WTC11 (cell line): ENCODE measurements around the gene RFX8. TPM values are rescaled to one million over a fixed set of nuclear protein-coding genes. Genes with fewer than 3 reads are reported as not detected.
A peak's percentile ranks its signal among the peaks of the same experiment; 100 is the strongest.

Source experiments
- ATAC-seq: fragments of 200-7000 bp; cut with Tn5 transposase; 2 replicates; pipeline ENCODE4 v1.10.0; 2021; ENCODE audit warnings: mild to moderate bottlenecking, moderate library complexity
- CTCF ChIA-PET: fragments of 300-600 bp; sonication (Branson Sonifier 250); formaldehyde crosslinking; loops from one replicate; lab custom pipeline; 2021; ENCODE audit warnings: antibody characterized with exemption; lab: Charles Lee
- POLR2A ChIA-PET: fragments of 350-600 bp; sonication (Branson Sonifier 250); formaldehyde crosslinking; loops from one replicate; lab custom pipeline; 2021; ENCODE audit warnings: antibody characterized with exemption; lab: Charles Lee
- DNase-seq: peaks from one replicate; pipeline ENCODE4 v3.0.0; 2021; ENCODE audit warnings: low spot score
- H3K27ac Mint-ChIP-seq: 2 replicates; pipeline ENCODE4 v1.8.0; 2021; ENCODE audit warnings: mixed read lengths
- H3K27me3 Mint-ChIP-seq: 2 replicates; pipeline ENCODE4 v1.8.0; 2021; ENCODE audit warnings: low read depth, mild to moderate bottlenecking, moderate library complexity, mixed read lengths
- H3K36me3 Mint-ChIP-seq: 2 replicates; pipeline ENCODE4 v1.8.0; 2021; ENCODE audit warnings: mixed read lengths
- H3K4me1 Mint-ChIP-seq: 2 replicates; pipeline ENCODE4 v1.8.0; 2022; ENCODE audit warnings: mixed read lengths
- H3K4me3 Mint-ChIP-seq: 2 replicates; pipeline ENCODE4 v1.8.0; 2021; ENCODE audit warnings: mild to moderate bottlenecking, moderate library complexity, mixed read lengths
- H3K9me3 Mint-ChIP-seq: 2 replicates; pipeline ENCODE4 v1.8.0; 2021; ENCODE audit warnings: mixed read lengths
- ATF1 ChIP-seq: sonication (generic); formaldehyde crosslinking; IDR thresholded peaks from 2 replicates; pipeline ENCODE4 v1.8.1; 2023; ENCODE audit warnings: mild to moderate bottlenecking, moderate library complexity, missing genetic modification reagents
- CREB1 ChIP-seq: sonication (generic); formaldehyde crosslinking; IDR thresholded peaks from 2 replicates; pipeline ENCODE4 v1.8.0; 2023; ENCODE audit warnings: mild to moderate bottlenecking, missing genetic modification reagents
- E2F5 ChIP-seq: sonication (generic); formaldehyde crosslinking; IDR thresholded peaks from 2 replicates; pipeline ENCODE4 v1.8.1; 2022; ENCODE audit warnings: mild to moderate bottlenecking, moderate library complexity, missing genetic modification reagents
- FOXJ3 ChIP-seq: sonication (generic); formaldehyde crosslinking; IDR thresholded peaks from 2 replicates; pipeline ENCODE4 v1.9.0; 2021; ENCODE audit warnings: missing genetic modification reagents, mild to moderate bottlenecking, borderline replicate concordance
- FOXP4 ChIP-seq: sonication (generic); formaldehyde crosslinking; IDR thresholded peaks from 2 replicates; pipeline ENCODE4 v1.8.0; 2022; ENCODE audit warnings: mild to moderate bottlenecking, missing genetic modification reagents
- NFE2L1 ChIP-seq: sonication (generic); formaldehyde crosslinking; IDR thresholded peaks from 2 replicates; pipeline ENCODE4 v1.8.1; 2023; ENCODE audit warnings: missing genetic modification reagents
- SMAD4 ChIP-seq: sonication (generic); formaldehyde crosslinking; IDR thresholded peaks from 2 replicates; pipeline ENCODE4 v1.8.0; 2022; ENCODE audit warnings: mild to moderate bottlenecking, missing genetic modification reagents
- TP53 ChIP-seq: sonication (generic); formaldehyde crosslinking; IDR thresholded peaks from 2 replicates; pipeline ENCODE4 v1.8.1; 2023; ENCODE audit warnings: mild to moderate bottlenecking, missing genetic modification reagents
- ZNF317 ChIP-seq: sonication (generic); formaldehyde crosslinking; IDR thresholded peaks from 2 replicates; pipeline ENCODE4 v1.8.1; 2023; ENCODE audit warnings: low read depth, mild to moderate bottlenecking, moderate library complexity, missing genetic modification reagents, borderline replicate concordance
- ZNF423 ChIP-seq: fragments of 250-450 bp; sonication (Bioruptor Pico); IDR thresholded peaks from 2 replicates; pipeline ENCODE4 v2.1.2; 2022; ENCODE audit warnings: mild to moderate bottlenecking, moderate library complexity
- ZNF671 ChIP-seq: fragments of 250-450 bp; sonication (Bioruptor Pico); IDR thresholded peaks from 2 replicates; pipeline ENCODE4 v1.8.0; 2021; ENCODE audit warnings: mild to moderate bottlenecking
- total RNA-seq: library from RNA; stranded (reverse); gene quantifications from 3 replicates; pipeline ENCODE4 v1.2.3, GENCODE V29; 2021
- TF ChIP-seq, protein P1 (sequence below): sonication (generic); formaldehyde crosslinking; IDR thresholded peaks from 2 replicates; pipeline ENCODE4 v1.8.1; 2023; ENCODE audit warnings: mild to moderate bottlenecking, missing genetic modification reagents
- TF ChIP-seq, protein P2 (sequence below): sonication (generic); formaldehyde crosslinking; IDR thresholded peaks from 2 replicates; pipeline ENCODE4 v1.8.0; 2023; ENCODE audit warnings: missing genetic modification reagents, mild to moderate bottlenecking, borderline replicate concordance
- TF ChIP-seq, protein P3 (sequence below): sonication (generic); formaldehyde crosslinking; IDR thresholded peaks from 2 replicates; pipeline ENCODE4 v1.8.0; 2022; ENCODE audit warnings: mild to moderate bottlenecking, missing genetic modification reagents
- TF ChIP-seq, protein P4 (sequence below): fragments of 200-600 bp; IDR thresholded peaks from 2 replicates; pipeline ENCODE4 v1.8.0; 2022; ENCODE audit warnings: antibody characterized with exemption

RFX8 gene
- total RNA-seq, 1 experiment from 2014 or later = 0.28 TPM

- no peak for TF ChIP-seq SMAD4 (CRISPR knock-in tag)
- no peak for TF ChIP-seq ATF1 (CRISPR knock-in tag)
- no peak for TF ChIP-seq CREB1
- TF ChIP-seq NFE2L1 (CRISPR knock-in tag) = no peak
- TF ChIP-seq, protein P1, sequence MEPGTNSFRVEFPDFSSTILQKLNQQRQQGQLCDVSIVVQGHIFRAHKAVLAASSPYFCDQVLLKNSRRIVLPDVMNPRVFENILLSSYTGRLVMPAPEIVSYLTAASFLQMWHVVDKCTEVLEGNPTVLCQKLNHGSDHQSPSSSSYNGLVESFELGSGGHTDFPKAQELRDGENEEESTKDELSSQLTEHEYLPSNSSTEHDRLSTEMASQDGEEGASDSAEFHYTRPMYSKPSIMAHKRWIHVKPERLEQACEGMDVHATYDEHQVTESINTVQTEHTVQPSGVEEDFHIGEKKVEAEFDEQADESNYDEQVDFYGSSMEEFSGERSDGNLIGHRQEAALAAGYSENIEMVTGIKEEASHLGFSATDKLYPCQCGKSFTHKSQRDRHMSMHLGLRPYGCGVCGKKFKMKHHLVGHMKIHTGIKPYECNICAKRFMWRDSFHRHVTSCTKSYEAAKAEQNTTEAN (CRISPR knock-in tag) = no peak
- no peak for TF ChIP-seq FOXP4 (CRISPR knock-in tag)
These were observed 123.7 kb downstream of the RFX8 start (continued) for GRCh38 chr2:101351207-101351606.

DNA sequence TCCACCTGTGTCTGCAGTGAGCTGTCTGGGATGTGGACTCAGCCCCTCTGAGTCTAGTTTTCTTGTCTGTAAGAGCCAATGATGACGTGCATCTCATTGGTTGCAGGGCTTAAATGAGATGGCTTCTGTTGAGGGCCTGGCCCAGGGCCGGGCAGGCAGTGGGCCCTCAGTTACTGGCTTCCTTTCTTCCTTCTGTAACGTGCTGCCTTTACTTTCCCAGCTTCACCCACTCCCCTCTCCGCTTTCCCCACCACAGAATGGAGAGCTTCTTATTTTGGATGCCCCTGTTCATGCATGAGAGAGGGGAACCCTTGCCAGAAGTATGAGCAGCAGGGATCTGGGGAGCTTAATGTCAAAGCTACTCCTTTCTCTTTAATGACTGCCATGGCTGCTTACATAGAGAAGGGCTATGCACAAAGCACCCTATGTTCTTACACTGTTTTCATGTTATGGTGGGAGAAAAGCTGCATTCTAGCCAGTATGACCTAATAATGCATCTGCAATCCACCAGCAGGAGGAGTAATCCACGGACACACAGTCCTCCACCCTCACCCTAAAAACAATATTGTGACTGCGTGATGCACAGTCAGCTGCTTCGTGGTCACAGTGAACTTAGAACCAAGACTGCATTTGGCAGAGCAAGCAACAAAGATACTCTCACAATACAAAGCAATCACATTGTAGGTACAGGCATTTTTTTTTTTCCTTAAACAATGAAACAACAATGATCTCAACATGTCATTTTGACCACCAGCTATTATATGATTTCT lies 124.8 kb downstream of the RFX8 start:
- no peaks in the 10 kb centered on the region for H3K9me3 Mint-ChIP-seq
- POLR2A ChIA-PET = no interaction called here
- no peak for ATAC-seq
- TF ChIP-seq ZNF317 (CRISPR knock-in tag) (no peak), ZNF423 (CRISPR knock-in tag) (no peak), TP53 (CRISPR knock-in tag) (no peak), ZNF671 (no peak), FOXJ3 (no peak), E2F5 (CRISPR knock-in tag) (no peak)
- TF ChIP-seq, protein P2, sequence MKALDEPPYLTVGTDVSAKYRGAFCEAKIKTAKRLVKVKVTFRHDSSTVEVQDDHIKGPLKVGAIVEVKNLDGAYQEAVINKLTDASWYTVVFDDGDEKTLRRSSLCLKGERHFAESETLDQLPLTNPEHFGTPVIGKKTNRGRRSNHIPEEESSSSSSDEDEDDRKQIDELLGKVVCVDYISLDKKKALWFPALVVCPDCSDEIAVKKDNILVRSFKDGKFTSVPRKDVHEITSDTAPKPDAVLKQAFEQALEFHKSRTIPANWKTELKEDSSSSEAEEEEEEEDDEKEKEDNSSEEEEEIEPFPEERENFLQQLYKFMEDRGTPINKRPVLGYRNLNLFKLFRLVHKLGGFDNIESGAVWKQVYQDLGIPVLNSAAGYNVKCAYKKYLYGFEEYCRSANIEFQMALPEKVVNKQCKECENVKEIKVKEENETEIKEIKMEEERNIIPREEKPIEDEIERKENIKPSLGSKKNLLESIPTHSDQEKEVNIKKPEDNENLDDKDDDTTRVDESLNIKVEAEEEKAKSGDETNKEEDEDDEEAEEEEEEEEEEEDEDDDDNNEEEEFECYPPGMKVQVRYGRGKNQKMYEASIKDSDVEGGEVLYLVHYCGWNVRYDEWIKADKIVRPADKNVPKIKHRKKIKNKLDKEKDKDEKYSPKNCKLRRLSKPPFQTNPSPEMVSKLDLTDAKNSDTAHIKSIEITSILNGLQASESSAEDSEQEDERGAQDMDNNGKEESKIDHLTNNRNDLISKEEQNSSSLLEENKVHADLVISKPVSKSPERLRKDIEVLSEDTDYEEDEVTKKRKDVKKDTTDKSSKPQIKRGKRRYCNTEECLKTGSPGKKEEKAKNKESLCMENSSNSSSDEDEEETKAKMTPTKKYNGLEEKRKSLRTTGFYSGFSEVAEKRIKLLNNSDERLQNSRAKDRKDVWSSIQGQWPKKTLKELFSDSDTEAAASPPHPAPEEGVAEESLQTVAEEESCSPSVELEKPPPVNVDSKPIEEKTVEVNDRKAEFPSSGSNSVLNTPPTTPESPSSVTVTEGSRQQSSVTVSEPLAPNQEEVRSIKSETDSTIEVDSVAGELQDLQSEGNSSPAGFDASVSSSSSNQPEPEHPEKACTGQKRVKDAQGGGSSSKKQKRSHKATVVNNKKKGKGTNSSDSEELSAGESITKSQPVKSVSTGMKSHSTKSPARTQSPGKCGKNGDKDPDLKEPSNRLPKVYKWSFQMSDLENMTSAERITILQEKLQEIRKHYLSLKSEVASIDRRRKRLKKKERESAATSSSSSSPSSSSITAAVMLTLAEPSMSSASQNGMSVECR (CRISPR knock-in tag) = no peak
- TF ChIP-seq, protein P3, sequence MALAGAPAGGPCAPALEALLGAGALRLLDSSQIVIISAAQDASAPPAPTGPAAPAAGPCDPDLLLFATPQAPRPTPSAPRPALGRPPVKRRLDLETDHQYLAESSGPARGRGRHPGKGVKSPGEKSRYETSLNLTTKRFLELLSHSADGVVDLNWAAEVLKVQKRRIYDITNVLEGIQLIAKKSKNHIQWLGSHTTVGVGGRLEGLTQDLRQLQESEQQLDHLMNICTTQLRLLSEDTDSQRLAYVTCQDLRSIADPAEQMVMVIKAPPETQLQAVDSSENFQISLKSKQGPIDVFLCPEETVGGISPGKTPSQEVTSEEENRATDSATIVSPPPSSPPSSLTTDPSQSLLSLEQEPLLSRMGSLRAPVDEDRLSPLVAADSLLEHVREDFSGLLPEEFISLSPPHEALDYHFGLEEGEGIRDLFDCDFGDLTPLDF (CRISPR knock-in tag) = no peak
- TF ChIP-seq, protein P4, sequence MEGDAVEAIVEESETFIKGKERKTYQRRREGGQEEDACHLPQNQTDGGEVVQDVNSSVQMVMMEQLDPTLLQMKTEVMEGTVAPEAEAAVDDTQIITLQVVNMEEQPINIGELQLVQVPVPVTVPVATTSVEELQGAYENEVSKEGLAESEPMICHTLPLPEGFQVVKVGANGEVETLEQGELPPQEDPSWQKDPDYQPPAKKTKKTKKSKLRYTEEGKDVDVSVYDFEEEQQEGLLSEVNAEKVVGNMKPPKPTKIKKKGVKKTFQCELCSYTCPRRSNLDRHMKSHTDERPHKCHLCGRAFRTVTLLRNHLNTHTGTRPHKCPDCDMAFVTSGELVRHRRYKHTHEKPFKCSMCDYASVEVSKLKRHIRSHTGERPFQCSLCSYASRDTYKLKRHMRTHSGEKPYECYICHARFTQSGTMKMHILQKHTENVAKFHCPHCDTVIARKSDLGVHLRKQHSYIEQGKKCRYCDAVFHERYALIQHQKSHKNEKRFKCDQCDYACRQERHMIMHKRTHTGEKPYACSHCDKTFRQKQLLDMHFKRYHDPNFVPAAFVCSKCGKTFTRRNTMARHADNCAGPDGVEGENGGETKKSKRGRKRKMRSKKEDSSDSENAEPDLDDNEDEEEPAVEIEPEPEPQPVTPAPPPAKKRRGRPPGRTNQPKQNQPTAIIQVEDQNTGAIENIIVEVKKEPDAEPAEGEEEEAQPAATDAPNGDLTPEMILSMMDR = no peak
- TF ChIP-seq, all 79 proteins: peak for 0
- no peaks in the 10 kb centered on the region; the same call in 1 of the 2 replicates for H3K27me3 Mint-ChIP-seq
- H3K36me3 Mint-ChIP-seq = no peaks in the 10 kb centered on the region
- peaks cover 8% of the 10 kb centered on the region for H3K4me1 Mint-ChIP-seq
- CTCF ChIA-PET = interaction anchor here (0.8 to 2.8 kb wide), 10 partner anchors 8 to 69 kb away, joined by 3 to 16 read pairs (median 4); partner anchors contain the start of genes CREG2 and RNF149
- H3K4me3 Mint-ChIP-seq = no peak overlapping the region
- peak overlapping the region; percentile 11; the same call in 1 of the 2 replicates for H3K27ac Mint-ChIP-seq
- no peak for DNase-seq
